HL-60 (cell line): ENCODE results near the gene RAB11FIP2.

Source experiments
- CTCF ChIP-seq: IDR thresholded peaks from one replicate; pipeline ENCODE4 v1.5.1; 2011; ENCODE audit warnings: low read length, control low read depth, inconsistent platforms; ENCODE audit not compliant: insufficient read depth
- GABPA ChIP-seq: IDR thresholded peaks from 2 replicates; pipeline ENCODE4 v1.6.1; 2012; ENCODE audit warnings: low read depth
- POLR2AphosphoS5 ChIP-seq: IDR thresholded peaks from 2 replicates; pipeline ENCODE4 v1.6.1; 2012; ENCODE audit warnings: low read depth
- REST ChIP-seq: IDR thresholded peaks from 2 replicates; pipeline ENCODE4 v1.6.1; 2012; ENCODE audit warnings: low read depth; ENCODE audit not compliant: insufficient replicate concordance
- SPI1 ChIP-seq: IDR thresholded peaks from 2 replicates; pipeline ENCODE4 v1.6.1; 2012; ENCODE audit warnings: low read depth, mild to moderate bottlenecking, borderline replicate concordance

GRCh38 chr10:117964536-117964935, 82.2 kb downstream of the RAB11FIP2 start:
- no peak for TF ChIP-seq CTCF
- no peak for TF ChIP-seq SPI1
- TF ChIP-seq GABPA = no peak
- TF ChIP-seq REST = no peak
- no peak for TF ChIP-seq POLR2AphosphoS5
